WTC11 (cell line): ENCODE measurements around the gene APBA1. TPM values are rescaled to one million over a fixed set of nuclear protein-coding genes. Genes with fewer than 3 reads are reported as not detected.

Experiments
- ATAC-seq: fragments of 200-7000 bp; cut with Tn5 transposase; 2 replicates; pipeline ENCODE4 v1.10.0; 2021; ENCODE audit warnings: mild to moderate bottlenecking, moderate library complexity
- CTCF ChIA-PET: fragments of 300-600 bp; sonication (Branson Sonifier 250); formaldehyde crosslinking; loops from one replicate; lab custom pipeline; 2021; ENCODE audit warnings: antibody characterized with exemption; lab: Charles Lee
- POLR2A ChIA-PET: fragments of 350-600 bp; sonication (Branson Sonifier 250); formaldehyde crosslinking; loops from one replicate; lab custom pipeline; 2021; ENCODE audit warnings: antibody characterized with exemption; lab: Charles Lee
- DNase-seq: peaks from one replicate; pipeline ENCODE4 v3.0.0; 2021; ENCODE audit warnings: low spot score
- H3K27ac Mint-ChIP-seq: 2 replicates; pipeline ENCODE4 v1.8.0; 2021; ENCODE audit warnings: mixed read lengths
- H3K27me3 Mint-ChIP-seq: 2 replicates; pipeline ENCODE4 v1.8.0; 2021; ENCODE audit warnings: low read depth, mild to moderate bottlenecking, moderate library complexity, mixed read lengths
- H3K36me3 Mint-ChIP-seq: 2 replicates; pipeline ENCODE4 v1.8.0; 2021; ENCODE audit warnings: mixed read lengths
- H3K4me1 Mint-ChIP-seq: 2 replicates; pipeline ENCODE4 v1.8.0; 2022; ENCODE audit warnings: mixed read lengths
- H3K4me3 Mint-ChIP-seq: 2 replicates; pipeline ENCODE4 v1.8.0; 2021; ENCODE audit warnings: mild to moderate bottlenecking, moderate library complexity, mixed read lengths
- H3K9me3 Mint-ChIP-seq: 2 replicates; pipeline ENCODE4 v1.8.0; 2021; ENCODE audit warnings: mixed read lengths
- ATF1 ChIP-seq: sonication (generic); formaldehyde crosslinking; IDR thresholded peaks from 2 replicates; pipeline ENCODE4 v1.8.1; 2023; ENCODE audit warnings: mild to moderate bottlenecking, moderate library complexity, missing genetic modification reagents
- E2F5 ChIP-seq: sonication (generic); formaldehyde crosslinking; IDR thresholded peaks from 2 replicates; pipeline ENCODE4 v1.8.1; 2022; ENCODE audit warnings: mild to moderate bottlenecking, moderate library complexity, missing genetic modification reagents
- ELF4 ChIP-seq: sonication (generic); formaldehyde crosslinking; IDR thresholded peaks from 2 replicates; pipeline ENCODE4 v1.8.1; 2022; ENCODE audit warnings: low read depth, mild to moderate bottlenecking, moderate library complexity, missing genetic modification reagents
- GRHL2 ChIP-seq: fragments of 250-450 bp; sonication (Bioruptor Pico); IDR thresholded peaks from 2 replicates; pipeline ENCODE4 v1.8.0; 2022; ENCODE audit warnings: mild to moderate bottlenecking, moderate library complexity; ENCODE audit not compliant: insufficient replicate concordance, severe bottlenecking
- GTF2I ChIP-seq: fragments of 250-450 bp; sonication (Bioruptor Pico); conservative IDR thresholded peaks from 2 replicates; pipeline ENCODE4 v1.4.0; 2021; ENCODE audit warnings: mild to moderate bottlenecking
- MYBL2 ChIP-seq: sonication (generic); formaldehyde crosslinking; IDR thresholded peaks from 2 replicates; pipeline ENCODE4 v1.8.1; 2023; ENCODE audit warnings: mild to moderate bottlenecking, moderate library complexity, missing genetic modification reagents
- OVOL2 ChIP-seq: fragments of 250-450 bp; sonication (Bioruptor Pico); IDR thresholded peaks from 2 replicates; pipeline ENCODE4 v1.9.0; 2021; ENCODE audit warnings: mild to moderate bottlenecking, borderline replicate concordance
- SMAD4 ChIP-seq: sonication (generic); formaldehyde crosslinking; IDR thresholded peaks from 2 replicates; pipeline ENCODE4 v1.8.0; 2022; ENCODE audit warnings: mild to moderate bottlenecking, missing genetic modification reagents
- STAT6 ChIP-seq: sonication (generic); formaldehyde crosslinking; conservative IDR thresholded peaks from 2 replicates; pipeline ENCODE4 v1.8.1; 2023; ENCODE audit warnings: mild to moderate bottlenecking, low read depth, missing genetic modification reagents, moderate library complexity
- ZNF263 ChIP-seq: sonication (generic); formaldehyde crosslinking; IDR thresholded peaks from 2 replicates; pipeline ENCODE4 v1.8.1; 2022; ENCODE audit warnings: low read depth, mild to moderate bottlenecking, moderate library complexity, missing genetic modification reagents
- ZNF416 ChIP-seq: fragments of 250-450 bp; sonication (Bioruptor Pico); IDR thresholded peaks from 2 replicates; pipeline ENCODE4 v1.9.0; 2021; ENCODE audit warnings: mild to moderate bottlenecking, inconsistent platforms
- total RNA-seq: library from RNA; stranded (reverse); gene quantifications from 3 replicates; pipeline ENCODE4 v1.2.3, GENCODE V29; 2021
- TF ChIP-seq, protein P1 (sequence below): fragments of 250-450 bp; sonication (Bioruptor Pico); IDR thresholded peaks from 2 replicates; pipeline ENCODE4 v2.1.2; 2022; ENCODE audit warnings: mild to moderate bottlenecking, moderate library complexity
- TF ChIP-seq, protein P2 (sequence below): sonication (generic); formaldehyde crosslinking; IDR thresholded peaks from 2 replicates; pipeline ENCODE4 v1.8.1; 2023; ENCODE audit warnings: mild to moderate bottlenecking, missing genetic modification reagents, borderline replicate concordance
- TF ChIP-seq, protein P3 (sequence below): sonication (generic); formaldehyde crosslinking; IDR thresholded peaks from 2 replicates; pipeline ENCODE4 v1.8.0; 2023; ENCODE audit warnings: missing genetic modification reagents, mild to moderate bottlenecking, borderline replicate concordance
- TF ChIP-seq, protein P4 (sequence below): sonication (generic); formaldehyde crosslinking; IDR thresholded peaks from 2 replicates; pipeline ENCODE4 v1.8.0; 2023; ENCODE audit warnings: mild to moderate bottlenecking, missing genetic modification reagents
- TF ChIP-seq, protein P5 (sequence below): sonication (generic); formaldehyde crosslinking; IDR thresholded peaks from 2 replicates; pipeline ENCODE4 v1.8.1; 2023; ENCODE audit warnings: mild to moderate bottlenecking, missing genetic modification reagents, moderate library complexity

Gene APBA1
- total RNA-seq, 1 experiment from 2014 or later, result 0.94 TPM

GRCh38 chr9:69569738-69570451, 102.3 kb downstream of the APBA1 start:
- H3K9me3 Mint-ChIP-seq, result no peaks in the 10 kb centered on the region
- CTCF ChIA-PET, result interaction anchor here (1.0 to 1.5 kb wide), 3 partner anchors 10 to 27 kb away, joined by 3 to 4 read pairs (median 4); no protein-coding TSS in a partner anchor
- no peaks in the 10 kb centered on the region for H3K36me3 Mint-ChIP-seq
- no peak for DNase-seq
- no peak overlapping the region for H3K4me3 Mint-ChIP-seq
- TF ChIP-seq E2F5, result no peak
- no peak for TF ChIP-seq ELF4 (CRISPR knock-in tag)
- TF ChIP-seq, protein P1, sequence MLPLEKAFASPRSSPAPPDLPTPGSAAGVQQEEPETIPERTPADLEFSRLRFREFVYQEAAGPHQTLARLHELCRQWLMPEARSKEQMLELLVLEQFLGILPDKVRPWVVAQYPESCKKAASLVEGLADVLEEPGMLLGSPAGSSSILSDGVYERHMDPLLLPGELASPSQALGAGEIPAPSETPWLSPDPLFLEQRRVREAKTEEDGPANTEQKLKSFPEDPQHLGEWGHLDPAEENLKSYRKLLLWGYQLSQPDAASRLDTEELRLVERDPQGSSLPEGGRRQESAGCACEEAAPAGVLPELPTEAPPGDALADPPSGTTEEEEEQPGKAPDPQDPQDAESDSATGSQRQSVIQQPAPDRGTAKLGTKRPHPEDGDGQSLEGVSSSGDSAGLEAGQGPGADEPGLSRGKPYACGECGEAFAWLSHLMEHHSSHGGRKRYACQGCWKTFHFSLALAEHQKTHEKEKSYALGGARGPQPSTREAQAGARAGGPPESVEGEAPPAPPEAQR (CRISPR knock-in tag), result no peak
- TF ChIP-seq, protein P2, sequence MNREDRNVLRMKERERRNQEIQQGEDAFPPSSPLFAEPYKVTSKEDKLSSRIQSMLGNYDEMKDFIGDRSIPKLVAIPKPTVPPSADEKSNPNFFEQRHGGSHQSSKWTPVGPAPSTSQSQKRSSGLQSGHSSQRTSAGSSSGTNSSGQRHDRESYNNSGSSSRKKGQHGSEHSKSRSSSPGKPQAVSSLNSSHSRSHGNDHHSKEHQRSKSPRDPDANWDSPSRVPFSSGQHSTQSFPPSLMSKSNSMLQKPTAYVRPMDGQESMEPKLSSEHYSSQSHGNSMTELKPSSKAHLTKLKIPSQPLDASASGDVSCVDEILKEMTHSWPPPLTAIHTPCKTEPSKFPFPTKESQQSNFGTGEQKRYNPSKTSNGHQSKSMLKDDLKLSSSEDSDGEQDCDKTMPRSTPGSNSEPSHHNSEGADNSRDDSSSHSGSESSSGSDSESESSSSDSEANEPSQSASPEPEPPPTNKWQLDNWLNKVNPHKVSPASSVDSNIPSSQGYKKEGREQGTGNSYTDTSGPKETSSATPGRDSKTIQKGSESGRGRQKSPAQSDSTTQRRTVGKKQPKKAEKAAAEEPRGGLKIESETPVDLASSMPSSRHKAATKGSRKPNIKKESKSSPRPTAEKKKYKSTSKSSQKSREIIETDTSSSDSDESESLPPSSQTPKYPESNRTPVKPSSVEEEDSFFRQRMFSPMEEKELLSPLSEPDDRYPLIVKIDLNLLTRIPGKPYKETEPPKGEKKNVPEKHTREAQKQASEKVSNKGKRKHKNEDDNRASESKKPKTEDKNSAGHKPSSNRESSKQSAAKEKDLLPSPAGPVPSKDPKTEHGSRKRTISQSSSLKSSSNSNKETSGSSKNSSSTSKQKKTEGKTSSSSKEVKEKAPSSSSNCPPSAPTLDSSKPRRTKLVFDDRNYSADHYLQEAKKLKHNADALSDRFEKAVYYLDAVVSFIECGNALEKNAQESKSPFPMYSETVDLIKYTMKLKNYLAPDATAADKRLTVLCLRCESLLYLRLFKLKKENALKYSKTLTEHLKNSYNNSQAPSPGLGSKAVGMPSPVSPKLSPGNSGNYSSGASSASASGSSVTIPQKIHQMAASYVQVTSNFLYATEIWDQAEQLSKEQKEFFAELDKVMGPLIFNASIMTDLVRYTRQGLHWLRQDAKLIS, result no peak
- TF ChIP-seq SMAD4 (CRISPR knock-in tag), result no peak
- TF ChIP-seq, protein P3, sequence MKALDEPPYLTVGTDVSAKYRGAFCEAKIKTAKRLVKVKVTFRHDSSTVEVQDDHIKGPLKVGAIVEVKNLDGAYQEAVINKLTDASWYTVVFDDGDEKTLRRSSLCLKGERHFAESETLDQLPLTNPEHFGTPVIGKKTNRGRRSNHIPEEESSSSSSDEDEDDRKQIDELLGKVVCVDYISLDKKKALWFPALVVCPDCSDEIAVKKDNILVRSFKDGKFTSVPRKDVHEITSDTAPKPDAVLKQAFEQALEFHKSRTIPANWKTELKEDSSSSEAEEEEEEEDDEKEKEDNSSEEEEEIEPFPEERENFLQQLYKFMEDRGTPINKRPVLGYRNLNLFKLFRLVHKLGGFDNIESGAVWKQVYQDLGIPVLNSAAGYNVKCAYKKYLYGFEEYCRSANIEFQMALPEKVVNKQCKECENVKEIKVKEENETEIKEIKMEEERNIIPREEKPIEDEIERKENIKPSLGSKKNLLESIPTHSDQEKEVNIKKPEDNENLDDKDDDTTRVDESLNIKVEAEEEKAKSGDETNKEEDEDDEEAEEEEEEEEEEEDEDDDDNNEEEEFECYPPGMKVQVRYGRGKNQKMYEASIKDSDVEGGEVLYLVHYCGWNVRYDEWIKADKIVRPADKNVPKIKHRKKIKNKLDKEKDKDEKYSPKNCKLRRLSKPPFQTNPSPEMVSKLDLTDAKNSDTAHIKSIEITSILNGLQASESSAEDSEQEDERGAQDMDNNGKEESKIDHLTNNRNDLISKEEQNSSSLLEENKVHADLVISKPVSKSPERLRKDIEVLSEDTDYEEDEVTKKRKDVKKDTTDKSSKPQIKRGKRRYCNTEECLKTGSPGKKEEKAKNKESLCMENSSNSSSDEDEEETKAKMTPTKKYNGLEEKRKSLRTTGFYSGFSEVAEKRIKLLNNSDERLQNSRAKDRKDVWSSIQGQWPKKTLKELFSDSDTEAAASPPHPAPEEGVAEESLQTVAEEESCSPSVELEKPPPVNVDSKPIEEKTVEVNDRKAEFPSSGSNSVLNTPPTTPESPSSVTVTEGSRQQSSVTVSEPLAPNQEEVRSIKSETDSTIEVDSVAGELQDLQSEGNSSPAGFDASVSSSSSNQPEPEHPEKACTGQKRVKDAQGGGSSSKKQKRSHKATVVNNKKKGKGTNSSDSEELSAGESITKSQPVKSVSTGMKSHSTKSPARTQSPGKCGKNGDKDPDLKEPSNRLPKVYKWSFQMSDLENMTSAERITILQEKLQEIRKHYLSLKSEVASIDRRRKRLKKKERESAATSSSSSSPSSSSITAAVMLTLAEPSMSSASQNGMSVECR (CRISPR knock-in tag), result no peak
- TF ChIP-seq STAT6 (CRISPR knock-in tag), result no peak
- TF ChIP-seq, protein P4, sequence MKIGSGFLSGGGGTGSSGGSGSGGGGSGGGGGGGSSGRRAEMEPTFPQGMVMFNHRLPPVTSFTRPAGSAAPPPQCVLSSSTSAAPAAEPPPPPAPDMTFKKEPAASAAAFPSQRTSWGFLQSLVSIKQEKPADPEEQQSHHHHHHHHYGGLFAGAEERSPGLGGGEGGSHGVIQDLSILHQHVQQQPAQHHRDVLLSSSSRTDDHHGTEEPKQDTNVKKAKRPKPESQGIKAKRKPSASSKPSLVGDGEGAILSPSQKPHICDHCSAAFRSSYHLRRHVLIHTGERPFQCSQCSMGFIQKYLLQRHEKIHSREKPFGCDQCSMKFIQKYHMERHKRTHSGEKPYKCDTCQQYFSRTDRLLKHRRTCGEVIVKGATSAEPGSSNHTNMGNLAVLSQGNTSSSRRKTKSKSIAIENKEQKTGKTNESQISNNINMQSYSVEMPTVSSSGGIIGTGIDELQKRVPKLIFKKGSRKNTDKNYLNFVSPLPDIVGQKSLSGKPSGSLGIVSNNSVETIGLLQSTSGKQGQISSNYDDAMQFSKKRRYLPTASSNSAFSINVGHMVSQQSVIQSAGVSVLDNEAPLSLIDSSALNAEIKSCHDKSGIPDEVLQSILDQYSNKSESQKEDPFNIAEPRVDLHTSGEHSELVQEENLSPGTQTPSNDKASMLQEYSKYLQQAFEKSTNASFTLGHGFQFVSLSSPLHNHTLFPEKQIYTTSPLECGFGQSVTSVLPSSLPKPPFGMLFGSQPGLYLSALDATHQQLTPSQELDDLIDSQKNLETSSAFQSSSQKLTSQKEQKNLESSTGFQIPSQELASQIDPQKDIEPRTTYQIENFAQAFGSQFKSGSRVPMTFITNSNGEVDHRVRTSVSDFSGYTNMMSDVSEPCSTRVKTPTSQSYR (CRISPR knock-in tag), result no peak
- no peak for TF ChIP-seq ATF1 (CRISPR knock-in tag)
- no peak for TF ChIP-seq ZNF416 (CRISPR knock-in tag)
- TF ChIP-seq GRHL2 (CRISPR knock-in tag), result no peak
- TF ChIP-seq ZNF263 (CRISPR knock-in tag), result no peak
- TF ChIP-seq OVOL2 (CRISPR knock-in tag), result no peak
- TF ChIP-seq, protein P5, sequence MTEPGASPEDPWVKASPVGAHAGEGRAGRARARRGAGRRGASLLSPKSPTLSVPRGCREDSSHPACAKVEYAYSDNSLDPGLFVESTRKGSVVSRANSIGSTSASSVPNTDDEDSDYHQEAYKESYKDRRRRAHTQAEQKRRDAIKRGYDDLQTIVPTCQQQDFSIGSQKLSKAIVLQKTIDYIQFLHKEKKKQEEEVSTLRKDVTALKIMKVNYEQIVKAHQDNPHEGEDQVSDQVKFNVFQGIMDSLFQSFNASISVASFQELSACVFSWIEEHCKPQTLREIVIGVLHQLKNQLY (CRISPR knock-in tag), result no peak
- TF ChIP-seq MYBL2 (CRISPR knock-in tag), result no peak
- no peak for TF ChIP-seq GTF2I (CRISPR knock-in tag)
- H3K27ac Mint-ChIP-seq, result no peak overlapping the region
- no peak for ATAC-seq
- POLR2A ChIA-PET, result no interaction called here
- H3K4me1 Mint-ChIP-seq, result 0 out of 2 replicates have a peak, but pooled peaks cover 5% of the 10 kb centered on the region
- no peaks in the 10 kb centered on the region; the same call in 1 of the 2 replicates for H3K27me3 Mint-ChIP-seq
